HepG2 (cell line): ENCODE results near the gene CD7. TPM values are rescaled to one million over a fixed set of nuclear protein-coding genes. Genes with fewer than 3 reads are reported as not detected.
A peak's percentile ranks its signal among the peaks of the same experiment; 100 is the strongest.

Experiments used
- AGO1 ChIP-seq: fragments of 200-400 bp; formaldehyde crosslinking; IDR thresholded peaks from 2 replicates; pipeline ENCODE4 v1.6.1; 2017; ENCODE audit warnings: mild to moderate bottlenecking, low read depth, low read length, moderate library complexity; ENCODE audit not compliant: poor library complexity, severe bottlenecking
- FIP1L1 ChIP-seq: fragments of 200-400 bp; formaldehyde crosslinking; IDR thresholded peaks from 2 replicates; pipeline ENCODE4 v1.6.1; 2018; ENCODE audit warnings: low read depth, mild to moderate bottlenecking, low read length, moderate library complexity, borderline replicate concordance; ENCODE audit not compliant: insufficient read depth
- GATAD1 ChIP-seq: IDR thresholded peaks from 2 replicates; pipeline ENCODE4 v1.6.1; 2016; ENCODE audit warnings: missing genetic modification reagents, missing compliant biosample characterization
- MAFK ChIP-seq, 2 experiments: IDR thresholded peaks in 1 of 2; conservative IDR thresholded peaks in 1 of 2; 2 replicates each; pipeline ENCODE4 v1.6.1; 2011; ENCODE audit warnings: improper control_type of control experiment in 2 of 2, low read length in 2 of 2
- NFYB ChIP-seq: sonication (generic); formaldehyde crosslinking; IDR thresholded peaks from 2 replicates; pipeline ENCODE4 v1.4.0; 2020; ENCODE audit warnings: missing genetic modification reagents
- RCOR2 ChIP-seq: IDR thresholded peaks from 2 replicates; pipeline ENCODE4 v1.6.1; 2016; ENCODE audit warnings: missing biosample characterization, missing genetic modification reagents
- ZKSCAN1 ChIP-seq: fragments of 150-350 bp; IDR thresholded peaks from 2 replicates; pipeline ENCODE4 v1.6.1; 2014; ENCODE audit warnings: low read length
- ZNF747 ChIP-seq: sonication (generic); formaldehyde crosslinking; IDR thresholded peaks from 2 replicates; pipeline ENCODE4 v1.8.1; 2023; ENCODE audit warnings: missing genetic modification reagents, mild to moderate bottlenecking, borderline replicate concordance
- polyA plus RNA-seq, 8 experiments: library from polyadenylated mRNA; depleted of rRNA in 3 of 8; stranded (reverse) in 7 of 8; unstranded in 1 of 8; fragments of >200 nt; fragmentation: Illumina TruSeq in 4 of 8; extraction: Trizol in 4 of 8; gene quantifications; 2 replicates each; pipeline versions ENCODE4 v1.2.1 to v1.2.3, GENCODE V29; 2011 to 2016; ENCODE audit warnings: low read depth in 4 of 8, missing spikeins in 1 of 8, mixed read lengths in 1 of 8; ENCODE audit not compliant: insufficient read depth in 1 of 8
- total RNA-seq, 5 experiments: library from RNA; depleted of rRNA; stranded (reverse); fragments of >200 nt; fragmentation: Illumina TruSeq; extraction: Trizol; gene quantifications; 2 replicates each; pipeline ENCODE4 v1.2.3, GENCODE V29; 2016; ENCODE audit warnings: low read depth in 1 of 5
- TF ChIP-seq, protein P1 (sequence below): sonication (generic); formaldehyde crosslinking; IDR thresholded peaks from 2 replicates; pipeline ENCODE4 v1.4.0; 2020; ENCODE audit warnings: missing genetic modification reagents
- TF ChIP-seq, protein P2 (sequence below), 2 experiments: fragments of 450-650 bp in 1 of 2; sonication (generic) in 1 of 2; formaldehyde crosslinking in 1 of 2; IDR thresholded peaks; 2 replicates each; pipeline versions ENCODE4 v1.6.1 to v1.8.0; 2016 to 2022; ENCODE audit warnings: antibody characterized with exemption in 1 of 2, mild to moderate bottlenecking in 1 of 2, missing genetic modification reagents in 1 of 2
- TF ChIP-seq, protein P3 (sequence below): sonication (generic); formaldehyde crosslinking; IDR thresholded peaks from 2 replicates; pipeline ENCODE4 v1.9.0; 2021; ENCODE audit warnings: missing genetic modification reagents, mild to moderate bottlenecking, borderline replicate concordance
- TF ChIP-seq, protein P4 (sequence below): IDR thresholded peaks from 2 replicates; pipeline ENCODE4 v1.6.1; 2016; ENCODE audit warnings: missing biosample characterization, missing genetic modification reagents, low read depth

Gene CD7
- total and polyA plus RNA-seq, 2 of the 13 experiments (the other 11 are each of a cell fraction or from before 2014, with no cell fraction given), result 67.6 to 76.4 TPM

DNA sequence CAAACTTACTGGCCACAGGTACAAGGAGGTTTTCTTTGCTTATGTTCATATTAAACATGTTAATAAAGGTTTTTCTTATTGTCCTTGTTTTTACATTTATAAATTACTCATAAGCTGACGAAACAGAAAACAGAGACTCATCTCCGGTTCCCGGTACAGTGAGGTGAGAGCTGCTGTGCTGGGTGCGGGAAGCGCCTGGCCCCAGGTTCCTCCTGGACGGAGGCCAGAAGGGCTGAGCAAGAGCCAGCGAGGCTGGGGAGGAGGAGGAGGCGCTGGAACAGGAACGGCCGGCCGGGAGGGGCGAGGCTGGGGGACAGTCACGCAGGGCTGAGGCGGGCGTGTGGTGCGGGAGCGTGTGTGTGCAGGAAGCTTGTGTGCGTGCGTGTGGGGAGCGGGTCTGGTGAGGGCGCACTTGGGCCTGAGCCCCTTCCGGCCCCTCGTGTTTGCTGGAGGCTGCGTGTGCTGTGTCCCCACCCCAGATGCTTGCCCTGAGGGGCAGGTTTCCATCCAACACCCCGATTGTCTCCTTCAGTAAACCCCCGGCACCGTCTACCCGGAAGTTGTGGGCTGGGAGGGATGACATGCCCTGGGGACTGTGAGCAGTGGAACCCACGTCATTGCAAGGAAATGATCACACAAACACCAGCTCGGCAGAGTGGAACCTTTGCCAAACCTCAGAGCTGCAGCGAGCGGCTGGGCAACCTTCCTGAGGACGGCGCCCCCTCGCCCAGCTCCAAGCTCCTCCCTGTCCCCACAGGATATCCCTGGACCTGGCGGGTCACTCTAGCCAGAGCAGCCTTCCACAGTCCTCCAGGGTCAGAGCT lies 19.5 kb downstream of the CD7 start (continued):
- TF ChIP-seq, protein P1, sequence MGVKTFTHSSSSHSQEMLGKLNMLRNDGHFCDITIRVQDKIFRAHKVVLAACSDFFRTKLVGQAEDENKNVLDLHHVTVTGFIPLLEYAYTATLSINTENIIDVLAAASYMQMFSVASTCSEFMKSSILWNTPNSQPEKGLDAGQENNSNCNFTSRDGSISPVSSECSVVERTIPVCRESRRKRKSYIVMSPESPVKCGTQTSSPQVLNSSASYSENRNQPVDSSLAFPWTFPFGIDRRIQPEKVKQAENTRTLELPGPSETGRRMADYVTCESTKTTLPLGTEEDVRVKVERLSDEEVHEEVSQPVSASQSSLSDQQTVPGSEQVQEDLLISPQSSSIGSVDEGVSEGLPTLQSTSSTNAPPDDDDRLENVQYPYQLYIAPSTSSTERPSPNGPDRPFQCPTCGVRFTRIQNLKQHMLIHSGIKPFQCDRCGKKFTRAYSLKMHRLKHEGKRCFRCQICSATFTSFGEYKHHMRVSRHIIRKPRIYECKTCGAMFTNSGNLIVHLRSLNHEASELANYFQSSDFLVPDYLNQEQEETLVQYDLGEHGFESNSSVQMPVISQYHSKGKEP (CRISPR knock-in tag), result 0 out of 2 replicates have a peak, but pooled peaks have one; percentile 9
- TF ChIP-seq ZKSCAN1 (no peak), GATAD1 (peak; percentile 65; the same call in 1 of the 2 replicates), RCOR2 (no peak; the same call in 1 of the 2 replicates), FIP1L1 (no peak), MAFK (conservative IDR thresholded peaks at IDR 0.05 in 1 of 2, IDR thresholded peaks at IDR 0.05 in 1 of 2; ENCODE audit: low read length in 2 of 2) (no peak), AGO1 (no peak), NFYB (peak; percentile 5; the same call in 1 of the 2 replicates), ZNF747 (CRISPR knock-in tag) (no peak)
- TF ChIP-seq, protein P2, sequence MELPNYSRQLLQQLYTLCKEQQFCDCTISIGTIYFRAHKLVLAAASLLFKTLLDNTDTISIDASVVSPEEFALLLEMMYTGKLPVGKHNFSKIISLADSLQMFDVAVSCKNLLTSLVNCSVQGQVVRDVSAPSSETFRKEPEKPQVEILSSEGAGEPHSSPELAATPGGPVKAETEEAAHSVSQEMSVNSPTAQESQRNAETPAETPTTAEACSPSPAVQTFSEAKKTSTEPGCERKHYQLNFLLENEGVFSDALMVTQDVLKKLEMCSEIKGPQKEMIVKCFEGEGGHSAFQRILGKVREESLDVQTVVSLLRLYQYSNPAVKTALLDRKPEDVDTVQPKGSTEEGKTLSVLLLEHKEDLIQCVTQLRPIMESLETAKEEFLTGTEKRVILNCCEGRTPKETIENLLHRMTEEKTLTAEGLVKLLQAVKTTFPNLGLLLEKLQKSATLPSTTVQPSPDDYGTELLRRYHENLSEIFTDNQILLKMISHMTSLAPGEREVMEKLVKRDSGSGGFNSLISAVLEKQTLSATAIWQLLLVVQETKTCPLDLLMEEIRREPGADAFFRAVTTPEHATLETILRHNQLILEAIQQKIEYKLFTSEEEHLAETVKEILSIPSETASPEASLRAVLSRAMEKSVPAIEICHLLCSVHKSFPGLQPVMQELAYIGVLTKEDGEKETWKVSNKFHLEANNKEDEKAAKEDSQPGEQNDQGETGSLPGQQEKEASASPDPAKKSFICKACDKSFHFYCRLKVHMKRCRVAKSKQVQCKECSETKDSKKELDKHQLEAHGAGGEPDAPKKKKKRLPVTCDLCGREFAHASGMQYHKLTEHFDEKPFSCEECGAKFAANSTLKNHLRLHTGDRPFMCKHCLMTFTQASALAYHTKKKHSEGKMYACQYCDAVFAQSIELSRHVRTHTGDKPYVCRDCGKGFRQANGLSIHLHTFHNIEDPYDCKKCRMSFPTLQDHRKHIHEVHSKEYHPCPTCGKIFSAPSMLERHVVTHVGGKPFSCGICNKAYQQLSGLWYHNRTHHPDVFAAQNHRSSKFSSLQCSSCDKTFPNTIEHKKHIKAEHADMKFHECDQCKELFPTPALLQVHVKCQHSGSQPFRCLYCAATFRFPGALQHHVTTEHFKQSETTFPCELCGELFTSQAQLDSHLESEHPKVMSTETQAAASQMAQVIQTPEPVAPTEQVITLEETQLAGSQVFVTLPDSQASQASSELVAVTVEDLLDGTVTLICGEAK (IDR thresholded peaks at IDR 0.05), result no peak
- TF ChIP-seq, protein P2 (CRISPR knock-in tag; IDR thresholded peaks at IDR 0.05), result peak; percentile 48
- TF ChIP-seq, protein P3, sequence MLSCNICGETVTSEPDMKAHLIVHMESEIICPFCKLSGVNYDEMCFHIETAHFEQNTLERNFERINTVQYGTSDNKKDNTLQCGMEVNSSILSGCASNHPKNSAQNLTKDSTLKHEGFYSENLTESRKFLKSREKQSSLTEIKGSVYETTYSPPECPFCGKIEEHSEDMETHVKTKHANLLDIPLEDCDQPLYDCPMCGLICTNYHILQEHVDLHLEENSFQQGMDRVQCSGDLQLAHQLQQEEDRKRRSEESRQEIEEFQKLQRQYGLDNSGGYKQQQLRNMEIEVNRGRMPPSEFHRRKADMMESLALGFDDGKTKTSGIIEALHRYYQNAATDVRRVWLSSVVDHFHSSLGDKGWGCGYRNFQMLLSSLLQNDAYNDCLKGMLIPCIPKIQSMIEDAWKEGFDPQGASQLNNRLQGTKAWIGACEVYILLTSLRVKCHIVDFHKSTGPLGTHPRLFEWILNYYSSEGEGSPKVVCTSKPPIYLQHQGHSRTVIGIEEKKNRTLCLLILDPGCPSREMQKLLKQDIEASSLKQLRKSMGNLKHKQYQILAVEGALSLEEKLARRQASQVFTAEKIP (CRISPR knock-in tag), result no peak
- TF ChIP-seq, protein P4, sequence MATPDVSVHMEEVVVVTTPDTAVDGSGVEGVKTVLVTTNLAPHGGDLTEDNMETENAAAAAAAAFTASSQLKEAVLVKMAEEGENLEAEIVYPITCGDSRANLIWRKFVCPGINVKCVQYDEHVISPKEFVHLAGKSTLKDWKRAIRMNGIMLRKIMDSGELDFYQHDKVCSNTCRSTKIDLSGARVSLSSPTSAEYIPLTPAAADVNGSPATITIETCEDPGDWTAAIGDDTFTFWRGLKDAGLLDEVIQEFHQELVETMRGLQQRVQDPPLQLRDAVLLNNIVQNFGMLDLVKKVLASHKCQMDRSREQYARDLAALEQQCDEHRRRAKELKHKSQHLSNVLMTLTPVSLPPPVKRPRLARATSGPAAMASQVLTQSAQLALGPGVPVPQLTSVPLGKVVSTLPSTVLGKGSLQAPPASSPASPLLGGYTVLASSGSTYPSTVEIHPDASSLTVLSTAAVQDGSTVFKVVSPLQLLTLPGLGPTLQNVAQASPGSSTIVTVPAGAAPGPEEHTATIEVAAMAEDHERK (CRISPR knock-in tag), result no peak
